ENCODE results near the gene ATP8A2. TPM values are rescaled to one million over a fixed set of nuclear protein-coding genes. Genes with fewer than 3 reads are reported as not detected.

The ATP8A2 gene
- total and polyA plus RNA-seq, 2 of the 8 experiments (the other 6 are each of a cell fraction or from before 2014, with no cell fraction given), result 2.4 to 8.3 TPM

GRCh38 chr13:25977671-25978070 is 605.9 kb downstream of the ATP8A2 start:
- peak; percentile 13 for FAIRE-seq
- Histone ChIP-seq H3K9ac (replicated peaks in 1 of 4; ENCODE audit: extremely low read depth in 1 of 4, low read depth in 3 of 4, low read length in 3 of 4) (no peak overlapping the region), H3K36me3 (ENCODE audit: control insufficient read depth in 2 of 4, insufficient read depth in 4 of 4, low read length in 3 of 4) (no peaks in the 10 kb centered on the region)

More at GRCh38 chr13:25977671-25978070, 605.9 kb downstream of the ATP8A2 start:
- 39% methylated on average over 4 of the region's 4 CpGs; no CpG with 5 or more reads in 1 of the 2 experiments for WGBS, 2 experiments (ENCODE audit: extremely low coverage in 1 of 2, insufficient coverage in 1 of 2, insufficient read length in 1 of 2, insufficient replicate concordance in 2 of 2, low coverage in 1 of 2, low lambda C conversion rate in 2 of 2, missing lambda C conversion rate in 1 of 2)
- Histone ChIP-seq H4K5ac (ENCODE audit: insufficient read length, low read depth, low read length) (peak overlapping the region; percentile 4), H4K8ac (ENCODE audit: extremely low read depth, insufficient read depth, low read length) (no peak overlapping the region), H3K79me2 (ENCODE audit: control insufficient read depth in 1 of 2, insufficient read depth in 2 of 2, low read length in 2 of 2) (no peaks in the 10 kb centered on the region), H3K79me1 (ENCODE audit: low read depth, low read length) (no peaks in the 10 kb centered on the region), H2BK15ac (ENCODE audit: low read length) (no peak overlapping the region), H3K14ac (ENCODE audit: insufficient read length) (no peak overlapping the region), H2BK120ac (replicated peaks; ENCODE audit: low read depth, low read length) (peak overlapping the region; percentile 91), H3K9me3 (ENCODE audit: insufficient read depth in 2 of 2, low read depth in 1 of 2, low read length in 1 of 2) (no peaks in the 10 kb centered on the region; a peak in 1 of 4 replicates), H2BK5ac (ENCODE audit: low read depth, low read length) (peak overlapping the region; percentile 93; the same call in 1 of the 2 replicates), H3K23ac (ENCODE audit: insufficient read length) (no peak overlapping the region), H3K18ac (ENCODE audit: extremely low read depth, low read length) (peak overlapping the region; percentile 79), H4K20me1 (replicated peaks in 1 of 2; ENCODE audit: control insufficient read depth in 1 of 2, insufficient read depth in 2 of 2, low read length in 2 of 2) (no peaks in the 10 kb centered on the region), H3K4me1 (replicated peaks in 1 of 4; ENCODE audit: control insufficient read depth in 3 of 4, insufficient read depth in 4 of 4, low read length in 3 of 4) (peaks cover 3 to 23% (median 12%) of the 10 kb centered on the region in 4 experiments; a peak in 6 of 7 replicates), H3K23me2 (ENCODE audit: low read depth, low read length) (0 out of 2 replicates have a peak, but pooled peaks cover 2% of the 10 kb centered on the region), H3K4me3 (ENCODE audit: extremely low read depth in 1 of 4, insufficient read depth in 2 of 4, low read depth in 3 of 4, low read length in 4 of 4) (no peak overlapping the region; a peak in 1 of 8 replicates), H3K27ac (ENCODE audit: low read depth, low read length) (no peak overlapping the region), H4K91ac (replicated peaks; ENCODE audit: insufficient read length, low read length) (peak overlapping the region; percentile 88), H2BK20ac (ENCODE audit: low read length) (peak overlapping the region; percentile 92; the same call in 1 of the 2 replicates), H3K27me3 (replicated peaks in 1 of 4; ENCODE audit: control insufficient read depth in 3 of 4, extremely low read depth in 1 of 4, insufficient read depth in 3 of 4, low read length in 3 of 4) (peaks cover 0 to 3% (median 1%) of the 10 kb centered on the region in 4 experiments; a peak in 1 of 7 replicates), H2BK12ac (ENCODE audit: low read depth, low read length) (no peak overlapping the region; the same call in 1 of the 2 replicates), H3K4me2 (ENCODE audit: insufficient read depth in 1 of 2, low read depth in 2 of 2, low read length in 2 of 2) (peak overlapping the region; percentile 21 to 40; a peak in 3 of 4 replicates), H2AFZ (ENCODE audit: low read length) (no peak overlapping the region), H3K4ac (replicated peaks; ENCODE audit: insufficient read length, low read depth, low read length) (no peak overlapping the region), H2AK5ac (ENCODE audit: low read depth, low read length) (no peak overlapping the region), H3K56ac (replicated peaks; ENCODE audit: insufficient read length, low read depth, low read length) (peak overlapping the region; percentile 48)
- CTCF ChIA-PET (ENCODE audit: partially characterized antibody), result interaction anchor here (1.2 kb wide), 1 partner anchor 84 kb away, joined by 3 read pairs; no protein-coding TSS in a partner anchor
- POLR2A ChIA-PET (ENCODE audit: partially characterized antibody), result interaction anchor here (0.9 to 1.2 kb wide), 4 partner anchors 12 to 72 kb away, joined by 3 to 5 read pairs (median 4); no protein-coding TSS in a partner anchor
- TF ChIP-seq BRCA1 (IDR thresholded peaks at IDR 0.05; ENCODE audit: low read depth, low read length) (no peak), CTCF (IDR thresholded peaks at IDR 0.05; ENCODE audit: control extremely low read depth in 1 of 3, insufficient read depth in 1 of 3, low read depth in 1 of 3, low read length in 3 of 3) (no peak)
- DNase-seq (ENCODE audit: low read depth in 1 of 2, low spot score in 2 of 2), result no peak

Measured in H1 (cell line).